ENCODE data around the gene RNF144A.

RNF144A gene

DNA sequence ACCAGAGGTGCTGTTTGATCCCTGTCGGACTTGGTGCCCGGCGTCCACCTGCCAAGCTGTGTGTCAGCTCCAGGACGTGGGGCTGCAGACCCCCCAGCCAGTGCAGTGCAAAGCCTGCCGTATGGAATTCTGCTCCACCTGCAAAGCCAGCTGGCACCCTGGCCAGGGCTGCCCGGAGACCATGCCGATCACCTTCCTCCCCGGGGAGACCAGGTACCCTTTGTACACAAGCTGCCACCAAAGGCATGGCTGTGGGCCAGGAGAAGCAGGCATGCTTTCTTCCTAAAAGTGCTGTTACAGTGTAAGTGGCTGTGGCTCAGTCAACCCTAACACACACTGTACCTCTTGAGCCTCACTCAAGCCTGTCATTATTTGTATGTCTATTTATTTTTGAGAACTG lies 103.3 kb downstream of the RNF144A start:
- DNase-seq (ENCODE audit: low spot score), result no peak
- in situ Hi-C loops (cut with MboI; ENCODE audit: low sequenced_read_pairs, unreplicated experiment), result no loop called here
- TF ChIP-seq, protein P1, sequence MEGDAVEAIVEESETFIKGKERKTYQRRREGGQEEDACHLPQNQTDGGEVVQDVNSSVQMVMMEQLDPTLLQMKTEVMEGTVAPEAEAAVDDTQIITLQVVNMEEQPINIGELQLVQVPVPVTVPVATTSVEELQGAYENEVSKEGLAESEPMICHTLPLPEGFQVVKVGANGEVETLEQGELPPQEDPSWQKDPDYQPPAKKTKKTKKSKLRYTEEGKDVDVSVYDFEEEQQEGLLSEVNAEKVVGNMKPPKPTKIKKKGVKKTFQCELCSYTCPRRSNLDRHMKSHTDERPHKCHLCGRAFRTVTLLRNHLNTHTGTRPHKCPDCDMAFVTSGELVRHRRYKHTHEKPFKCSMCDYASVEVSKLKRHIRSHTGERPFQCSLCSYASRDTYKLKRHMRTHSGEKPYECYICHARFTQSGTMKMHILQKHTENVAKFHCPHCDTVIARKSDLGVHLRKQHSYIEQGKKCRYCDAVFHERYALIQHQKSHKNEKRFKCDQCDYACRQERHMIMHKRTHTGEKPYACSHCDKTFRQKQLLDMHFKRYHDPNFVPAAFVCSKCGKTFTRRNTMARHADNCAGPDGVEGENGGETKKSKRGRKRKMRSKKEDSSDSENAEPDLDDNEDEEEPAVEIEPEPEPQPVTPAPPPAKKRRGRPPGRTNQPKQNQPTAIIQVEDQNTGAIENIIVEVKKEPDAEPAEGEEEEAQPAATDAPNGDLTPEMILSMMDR (IDR thresholded peaks at IDR 0.05; ENCODE audit: borderline replicate concordance, control extremely low read depth, extremely low read depth, insufficient read depth, missing control alignments), result no peak

DNA sequence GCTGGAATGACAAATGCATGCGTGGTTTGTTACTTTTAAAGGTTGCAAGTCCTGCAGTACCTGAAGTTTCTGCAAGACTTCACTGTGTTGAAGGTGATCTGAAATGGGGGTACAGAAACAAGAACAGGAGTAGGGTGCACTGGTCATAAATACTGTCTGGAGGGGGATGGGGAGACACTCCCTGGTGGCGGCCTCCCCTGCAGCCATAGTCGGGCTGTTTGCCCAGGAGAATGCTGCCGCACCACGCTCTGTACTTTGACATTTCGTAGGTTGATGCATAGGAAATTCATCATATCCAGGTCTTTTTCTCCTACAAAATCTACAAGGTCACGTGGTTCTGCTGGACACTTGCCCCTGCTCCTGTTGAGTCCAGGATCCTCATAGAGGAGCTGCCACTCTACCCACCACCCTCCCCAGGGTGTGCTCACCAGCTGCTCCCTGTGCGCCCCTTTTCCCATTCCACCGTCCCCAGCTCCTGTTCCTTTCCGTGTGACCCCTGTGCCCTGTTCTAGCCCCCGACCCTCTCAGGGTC lies 103.8 kb downstream of the RNF144A start:
- in situ Hi-C loops (cut with MboI; ENCODE audit: low sequenced_read_pairs, unreplicated experiment), result no loop called here
- no peak for DNase-seq (ENCODE audit: low spot score)
- TF ChIP-seq, protein P1 (IDR thresholded peaks at IDR 0.05; ENCODE audit: borderline replicate concordance, control extremely low read depth, extremely low read depth, insufficient read depth, missing control alignments), result no peak

DNA sequence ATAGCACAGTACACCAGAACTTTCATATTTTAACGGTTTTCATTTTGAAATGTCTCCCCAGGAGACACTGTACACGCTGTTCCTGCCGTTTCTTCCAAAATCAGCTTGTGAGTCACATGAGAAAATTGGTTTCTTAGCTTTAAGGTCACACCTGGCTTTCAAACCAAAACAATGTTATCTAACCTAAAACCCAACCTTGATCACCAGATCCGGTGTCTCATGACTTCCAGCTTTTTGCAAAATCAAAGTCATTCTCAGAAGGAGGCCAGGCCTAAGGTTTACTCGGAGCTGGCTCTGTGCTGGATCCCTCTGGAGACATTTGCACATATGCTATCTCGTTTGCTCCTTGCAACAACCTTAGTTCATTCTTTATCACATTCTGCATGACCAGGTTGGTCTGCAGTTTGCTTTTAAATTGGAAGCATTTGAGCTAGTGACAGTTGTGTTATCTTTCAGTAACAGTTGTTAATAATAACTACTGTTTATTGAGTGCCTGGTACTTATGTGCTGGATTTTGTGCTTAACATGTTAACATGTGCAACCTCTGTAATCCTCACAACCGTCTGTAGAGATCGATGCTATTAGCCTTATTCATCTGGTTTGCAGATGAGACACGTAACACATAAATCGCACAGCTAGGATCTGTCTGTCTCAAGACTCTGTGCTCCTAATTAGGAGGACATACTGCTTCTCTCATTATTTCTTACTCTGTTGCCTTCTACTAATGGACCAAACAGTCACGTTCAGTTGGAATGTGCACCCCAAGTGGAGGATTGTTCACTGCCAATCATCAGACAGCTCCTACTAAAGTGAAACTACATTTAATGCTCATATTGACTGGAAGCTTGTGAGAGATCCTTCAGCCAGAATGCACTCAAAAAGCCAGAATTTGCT lies 105.5 kb downstream of the RNF144A start:
- TF ChIP-seq, protein P1 (IDR thresholded peaks at IDR 0.05; ENCODE audit: borderline replicate concordance, control extremely low read depth, extremely low read depth, insufficient read depth, missing control alignments), result no peak
- in situ Hi-C loops (cut with MboI; ENCODE audit: low sequenced_read_pairs, unreplicated experiment), result no loop called here
- DNase-seq (ENCODE audit: low spot score), result no peak

DNA sequence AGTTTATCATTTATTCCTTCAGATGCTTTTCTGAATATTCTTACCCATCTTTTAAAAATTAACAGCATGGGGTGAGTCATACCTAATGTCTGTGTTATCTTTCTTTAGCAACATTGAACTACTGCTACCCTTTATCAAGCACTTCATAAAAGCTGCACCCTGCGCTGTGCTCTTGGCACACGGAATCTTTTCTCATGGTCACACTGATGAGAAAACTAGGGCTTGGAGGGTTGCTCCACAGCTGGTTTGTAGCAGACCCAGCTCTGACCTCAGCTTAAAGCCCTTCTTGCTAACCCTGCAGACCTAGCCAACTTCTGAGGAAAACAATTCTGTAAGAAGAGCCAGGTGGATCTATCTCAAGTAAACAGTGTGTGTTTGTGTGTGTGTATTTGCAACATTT lies 106.3 kb downstream of the RNF144A start:
- DNase-seq (ENCODE audit: low spot score), result no peak
- in situ Hi-C loops (cut with MboI; ENCODE audit: low sequenced_read_pairs, unreplicated experiment), result no loop called here
- TF ChIP-seq, protein P1 (IDR thresholded peaks at IDR 0.05; ENCODE audit: borderline replicate concordance, control extremely low read depth, extremely low read depth, insufficient read depth, missing control alignments), result no peak

DNA sequence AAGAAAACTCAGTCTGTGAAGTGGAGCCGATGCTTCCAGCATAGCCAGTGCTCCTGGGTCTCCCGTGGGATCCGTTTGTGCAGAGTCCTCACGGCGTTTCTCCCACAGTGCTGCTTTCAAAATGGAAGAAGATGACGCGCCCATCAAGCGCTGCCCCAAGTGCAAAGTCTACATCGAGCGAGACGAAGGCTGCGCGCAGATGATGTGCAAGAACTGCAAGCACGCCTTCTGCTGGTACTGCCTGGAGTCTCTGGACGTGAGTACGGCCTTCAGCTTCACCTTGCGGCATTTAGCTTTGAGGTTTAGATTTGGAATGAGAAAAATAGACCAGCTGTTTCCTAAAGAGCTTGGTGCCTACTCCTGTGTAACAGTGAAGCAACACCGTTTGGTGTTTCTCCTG lies 107.0 kb downstream of the RNF144A start:
- DNase-seq (ENCODE audit: low spot score), result no peak
- in situ Hi-C loops (cut with MboI; ENCODE audit: low sequenced_read_pairs, unreplicated experiment), result no loop called here
- TF ChIP-seq, protein P1 (IDR thresholded peaks at IDR 0.05; ENCODE audit: borderline replicate concordance, control extremely low read depth, extremely low read depth, insufficient read depth, missing control alignments), result no peak

DNA sequence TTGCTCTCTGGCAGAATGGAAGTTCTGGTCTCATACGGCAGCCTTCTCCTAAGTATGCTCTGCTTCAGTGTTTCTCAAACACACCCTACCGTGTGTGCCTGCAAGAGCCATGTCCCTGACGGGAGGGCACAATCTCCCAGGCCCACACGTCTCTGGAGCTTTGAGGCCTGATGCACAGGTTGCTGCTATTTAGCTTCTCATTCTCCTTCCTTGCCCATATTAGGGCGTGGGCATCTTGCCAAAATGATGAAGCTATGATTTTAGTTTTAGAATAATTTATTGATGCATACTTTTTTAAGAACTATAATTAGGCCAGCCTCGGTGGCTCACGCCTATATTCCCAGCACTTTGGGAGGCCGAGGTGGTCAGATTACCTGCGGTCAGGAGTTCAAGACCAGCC lies 107.9 kb downstream of the RNF144A start:
- DNase-seq (ENCODE audit: low spot score), result no peak
- in situ Hi-C loops (cut with MboI; ENCODE audit: low sequenced_read_pairs, unreplicated experiment), result no loop called here

More for the DNA sequence above, 107.9 kb downstream of the RNF144A start:
- TF ChIP-seq, protein P1 (IDR thresholded peaks at IDR 0.05; ENCODE audit: borderline replicate concordance, control extremely low read depth, extremely low read depth, insufficient read depth, missing control alignments), result no peak

Data from GM13976 (cell line).